DMS53 treated with DMSO at 0.1 percent for 48 hours (cell line): ENCODE measurements around the gene CD8B2.
"Not testable (repeated sequence)": the region's sequence is repeated elsewhere in the genome, so short reads cannot be mapped to it uniquely, and the experiment has no call there.

ENCODE experiments used
- DNase-seq: peaks from one replicate; lab custom pipeline; 2025; ENCODE audit not compliant: unreplicated experiment; lab: John Stamatoyannopoulos, UW

Gene CD8B2

GRCh38 chr2:106486551-106487385, at the start of gene CD8B2:
TSS of gene CD8B2 (plus strand) at chr2:106487364. CDS start at chr2:106487427, 63 bp downstream.
- DNase-seq = not testable (repeated sequence)

- not testable (repeated sequence) for DNase-seq
Observed at GRCh38 chr2:106461882-106462281, 25.3 kb upstream of the CD8B2 start.

GRCh38 chr2:106467516-106467915, 19.6 kb upstream of the CD8B2 start:
- DNase-seq = not testable (repeated sequence)

- not testable (repeated sequence) for DNase-seq
Observed at GRCh38 chr2:106468107-106468506, 19.1 kb upstream of the CD8B2 start, which contains the start of gene RGPD3. TSS of gene RGPD3 (minus strand) at chr2:106468413. CDS start at chr2:106468288, 125 bp downstream.

GRCh38 chr2:106470658-106471057, 16.5 kb upstream of the CD8B2 start:
- not testable (repeated sequence) for DNase-seq

- DNase-seq = not testable (repeated sequence)
Observed at GRCh38 chr2:106477647-106478046, 9.5 kb upstream of the CD8B2 start.

- DNase-seq = not testable (repeated sequence)
Observed at GRCh38 chr2:106479563-106479962, 7.6 kb upstream of the CD8B2 start.

GRCh38 chr2:106487386-106488191, 425 bp downstream of the CD8B2 start:
- not testable (repeated sequence) for DNase-seq

- not testable (repeated sequence) for DNase-seq
Observed at GRCh38 chr2:106489701-106490100, 2.5 kb downstream of the CD8B2 start.

- DNase-seq = not testable (repeated sequence)
Observed at GRCh38 chr2:106492399-106492798, 5.2 kb downstream of the CD8B2 start.

GRCh38 chr2:106492913-106493312, 5.7 kb downstream of the CD8B2 start:
- DNase-seq = not testable (repeated sequence)

- not testable (repeated sequence) for DNase-seq
Observed at GRCh38 chr2:106498549-106498948, 11.4 kb downstream of the CD8B2 start.

- DNase-seq = not testable (repeated sequence)
Observed at GRCh38 chr2:106500350-106500749, 13.2 kb downstream of the CD8B2 start.

GRCh38 chr2:106502351-106502750, 15.2 kb downstream of the CD8B2 start:
- not testable (repeated sequence) for DNase-seq

GRCh38 chr2:106504192-106504591, 17.0 kb downstream of the CD8B2 start:
- not testable (repeated sequence) for DNase-seq

- DNase-seq = not testable (repeated sequence)
Observed at GRCh38 chr2:106504787-106505186, 17.6 kb downstream of the CD8B2 start.

GRCh38 chr2:106506002-106506687, 19.0 kb downstream of the CD8B2 start:
- DNase-seq = not testable (repeated sequence)

- not testable (repeated sequence) for DNase-seq
Observed at GRCh38 chr2:106508660-106509373, 21.7 kb downstream of the CD8B2 start.

GRCh38 chr2:106509374-106509770, 22.2 kb downstream of the CD8B2 start:
- not testable (repeated sequence) for DNase-seq

- DNase-seq = not testable (repeated sequence)
Observed at GRCh38 chr2:106510791-106511190, 23.6 kb downstream of the CD8B2 start.
